HEK293T (cell line): ENCODE results near the gene KLC1.

ENCODE experiments used
- CTCF ChIA-PET: fragments of 350-600 bp; formaldehyde crosslinking; extraction: SDS; loops from one replicate; lab custom pipeline; 2021; ENCODE audit warnings: antibody characterized with exemption, inconsistent platforms; lab: Yijun Ruan, JAX
- POLR2A ChIA-PET: fragments of 350-600 bp; formaldehyde crosslinking; extraction: SDS; loops from one replicate; lab custom pipeline; 2020; ENCODE audit warnings: antibody characterized with exemption, inconsistent platforms; lab: Yijun Ruan, JAX
- DNase-seq: peaks from one replicate; pipeline ENCODE4 v3.0.0; 2012; ENCODE audit warnings: mixed read lengths; ENCODE audit errors: extremely low spot score
- ARNT ChIP-seq: fragments of 450-650 bp; IDR thresholded peaks from 2 replicates; pipeline ENCODE4 v1.6.1; 2017; ENCODE audit warnings: mild to moderate bottlenecking
- BHLHE40 ChIP-seq: fragments of 450-650 bp; IDR thresholded peaks from 2 replicates; pipeline ENCODE4 v1.6.1; 2016; ENCODE audit warnings: mild to moderate bottlenecking, moderate library complexity, borderline replicate concordance
- CTBP1 ChIP-seq: fragments of 450-650 bp; IDR thresholded peaks from 2 replicates; pipeline ENCODE4 v1.6.1; 2016; ENCODE audit warnings: borderline replicate concordance
- ELF4 ChIP-seq: fragments of 450-650 bp; IDR thresholded peaks from 2 replicates; pipeline ENCODE4 v1.6.1; 2017; ENCODE audit warnings: antibody characterized with exemption
- FOXA1 ChIP-seq: fragments of 450-650 bp; IDR thresholded peaks from 2 replicates; pipeline ENCODE4 v1.6.1; 2016; ENCODE audit warnings: mild to moderate bottlenecking
- FOXK2 ChIP-seq: fragments of 450-650 bp; IDR thresholded peaks from 2 replicates; pipeline ENCODE4 v1.6.1; 2016; ENCODE audit warnings: mild to moderate bottlenecking
- FOXM1 ChIP-seq: fragments of 450-650 bp; IDR thresholded peaks from 2 replicates; pipeline ENCODE4 v1.6.1; 2017; ENCODE audit warnings: mild to moderate bottlenecking, borderline replicate concordance
- HDGF ChIP-seq: fragments of 450-650 bp; IDR thresholded peaks from 2 replicates; pipeline ENCODE4 v1.6.1; 2017; ENCODE audit warnings: antibody characterized with exemption, borderline replicate concordance
- L3MBTL2 ChIP-seq: fragments of 450-650 bp; conservative IDR thresholded peaks from 2 replicates; pipeline ENCODE4 v1.6.1; 2016; ENCODE audit warnings: mild to moderate bottlenecking
- LEF1 ChIP-seq: fragments of 450-650 bp; IDR thresholded peaks from 2 replicates; pipeline ENCODE4 v1.6.1; 2017; ENCODE audit warnings: mild to moderate bottlenecking, borderline replicate concordance
- NFRKB ChIP-seq: fragments of 450-650 bp; IDR thresholded peaks from 2 replicates; pipeline ENCODE4 v1.6.1; 2016; ENCODE audit warnings: mild to moderate bottlenecking, moderate library complexity
- SP1 ChIP-seq: fragments of 450-650 bp; IDR thresholded peaks from 2 replicates; pipeline ENCODE4 v1.6.1; 2017
- SUZ12 ChIP-seq: fragments of 450-650 bp; IDR thresholded peaks from 2 replicates; pipeline ENCODE4 v1.6.1; 2016; ENCODE audit warnings: mild to moderate bottlenecking
- TARDBP ChIP-seq: fragments of 450-650 bp; IDR thresholded peaks from 2 replicates; pipeline ENCODE4 v1.6.1; 2016
- ZNF384 ChIP-seq: fragments of 450-650 bp; IDR thresholded peaks from 2 replicates; pipeline ENCODE4 v1.6.1; 2016
- TF ChIP-seq, protein P1 (sequence below): fragments of 450-650 bp; IDR thresholded peaks from 2 replicates; pipeline ENCODE4 v1.6.1; 2016

The KLC1 gene

GRCh38 chr14:103698380-103699260, 69.6 kb downstream of the KLC1 start:
- POLR2A ChIA-PET, result interaction anchor here (2.6 kb wide), 1 partner anchor 17 kb away, joined by 13 read pairs; the partner anchor contains the start of genes XRCC3 and ZFYVE21
- DNase-seq, result no peak
- CTCF ChIA-PET, result no interaction called here
- TF ChIP-seq BHLHE40 (no peak), FOXK2 (no peak), ARNT (no peak), CTBP1 (no peak), L3MBTL2 (no peak), NFRKB (no peak)
- TF ChIP-seq, protein P1, sequence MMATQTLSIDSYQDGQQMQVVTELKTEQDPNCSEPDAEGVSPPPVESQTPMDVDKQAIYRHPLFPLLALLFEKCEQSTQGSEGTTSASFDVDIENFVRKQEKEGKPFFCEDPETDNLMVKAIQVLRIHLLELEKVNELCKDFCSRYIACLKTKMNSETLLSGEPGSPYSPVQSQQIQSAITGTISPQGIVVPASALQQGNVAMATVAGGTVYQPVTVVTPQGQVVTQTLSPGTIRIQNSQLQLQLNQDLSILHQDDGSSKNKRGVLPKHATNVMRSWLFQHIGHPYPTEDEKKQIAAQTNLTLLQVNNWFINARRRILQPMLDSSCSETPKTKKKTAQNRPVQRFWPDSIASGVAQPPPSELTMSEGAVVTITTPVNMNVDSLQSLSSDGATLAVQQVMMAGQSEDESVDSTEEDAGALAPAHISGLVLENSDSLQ, result no peak

DNA sequence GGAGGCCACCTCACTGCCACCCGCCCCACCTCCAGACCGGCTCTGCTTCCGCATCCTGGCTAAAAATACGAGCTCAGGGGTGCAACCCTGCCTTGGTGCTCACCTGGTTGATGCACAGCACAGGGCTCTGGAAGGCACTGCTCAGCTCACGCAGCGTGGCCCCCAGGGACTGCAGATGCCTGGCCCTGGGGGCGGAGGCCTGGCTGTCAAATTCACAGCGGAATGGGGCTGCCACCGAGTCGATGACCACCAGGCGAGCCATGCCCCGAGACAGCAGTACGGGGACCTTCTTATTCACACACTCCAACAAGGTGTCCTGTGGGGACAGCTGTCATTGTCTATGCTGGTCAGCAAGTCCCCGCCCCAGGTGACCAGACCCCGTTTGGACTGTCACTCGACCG, 70.2 kb downstream of the KLC1 start:
- ChIA-PET CTCF (no interaction called here), POLR2A (interaction anchor here (1.4 to 2.6 kb wide), 2 partner anchors 10 to 16 kb away, joined by 3 to 13 read pairs; partner anchors contain the start of genes XRCC3 and ZFYVE21)
- no peak for DNase-seq
- TF ChIP-seq TARDBP (no peak), BHLHE40 (no peak), L3MBTL2 (no peak), NFRKB (no peak), FOXK2 (no peak), LEF1 (no peak), ELF4 (no peak), FOXM1 (no peak), ZNF384 (no peak), SUZ12 (no peak), CTBP1 (no peak)
- TF ChIP-seq, protein P1, result no peak

DNA sequence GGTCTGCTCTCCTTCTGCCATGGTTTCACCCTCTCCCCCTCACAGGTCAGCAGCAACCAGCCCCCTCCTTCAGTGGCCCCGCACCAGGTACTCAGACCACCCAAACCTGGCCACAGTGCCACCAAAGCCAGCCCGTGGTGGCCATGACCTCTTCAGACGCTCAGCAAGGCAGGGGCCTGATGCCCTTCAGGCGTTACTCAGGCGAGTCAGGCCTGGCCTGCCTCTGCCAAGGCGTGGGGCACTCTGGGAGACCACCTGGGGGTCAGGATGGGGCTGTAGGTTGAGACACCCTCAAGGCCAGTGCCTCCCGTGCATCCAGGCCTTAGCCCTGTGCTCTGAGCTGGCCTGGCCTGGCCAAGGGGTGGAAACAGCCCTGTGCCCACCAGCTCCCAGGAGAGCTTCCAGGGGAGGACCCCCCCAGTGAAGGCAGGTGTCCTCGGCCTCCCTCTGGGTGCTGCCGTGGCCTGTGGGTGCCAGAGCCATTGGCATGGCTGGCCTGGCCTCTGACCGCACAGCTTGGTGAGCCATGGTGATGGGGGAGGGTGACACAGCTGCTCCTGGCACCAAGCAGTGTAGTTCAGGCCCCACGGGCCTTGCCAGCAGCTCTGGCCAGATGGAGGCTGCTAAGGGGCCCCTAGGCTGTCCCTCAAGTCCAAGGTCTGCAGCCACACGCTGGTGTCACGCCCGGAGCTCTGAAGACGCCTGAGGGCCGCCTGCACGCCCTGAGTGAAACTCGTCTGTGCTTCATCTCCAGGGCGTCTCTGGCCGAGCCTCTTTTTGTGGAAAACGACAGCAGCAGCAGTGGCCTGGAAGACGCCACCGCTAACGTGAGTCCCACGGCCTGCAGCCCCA, 71.1 kb downstream of the KLC1 start:
- CTCF ChIA-PET, result no interaction called here
- DNase-seq, result no peak
- TF ChIP-seq ARNT (no peak), NFRKB (no peak), TARDBP (no peak), SUZ12 (no peak)
- TF ChIP-seq, protein P1, result no peak
- POLR2A ChIA-PET, result interaction anchor here (1.0 to 2.6 kb wide), 3 partner anchors 9 to 15 kb away, joined by 3 to 13 read pairs (median 3); partner anchors contain the start of genes XRCC3 and ZFYVE21

- CTCF ChIA-PET, result no interaction called here
- POLR2A ChIA-PET, result interaction anchor here (0.7 to 2.6 kb wide), 4 partner anchors 8 to 15 kb away, joined by 3 to 13 read pairs (median 3); partner anchors contain the start of genes XRCC3 and ZFYVE21
Observed at GRCh38 chr14:103700753-103701490, 71.9 kb downstream of the KLC1 start.

More at GRCh38 chr14:103700753-103701490, 71.9 kb downstream of the KLC1 start:
- TF ChIP-seq ELF4, result no peak
- TF ChIP-seq BHLHE40, result no peak
- no peak for TF ChIP-seq ARNT
- no peak for TF ChIP-seq SP1
- no peak for TF ChIP-seq LEF1
- no peak for TF ChIP-seq FOXK2
- TF ChIP-seq CTBP1, result no peak
- TF ChIP-seq ZNF384, result no peak
- no peak for TF ChIP-seq FOXM1
- no peak for TF ChIP-seq HDGF
- TF ChIP-seq NFRKB, result no peak
- TF ChIP-seq SUZ12, result no peak
- TF ChIP-seq L3MBTL2, result no peak
- TF ChIP-seq TARDBP, result no peak
- TF ChIP-seq FOXA1, result no peak
- TF ChIP-seq, protein P1, result no peak
- DNase-seq, result no peak
